AG04450 (cell line): Measurements from ENCODE around the gene SPATA1. TPM values are rescaled to one million over a fixed set of nuclear protein-coding genes. Genes with fewer than 3 reads are reported as not detected.
A peak's percentile ranks its signal among the peaks of the same experiment; 100 is the strongest.
"Not testable (repeated sequence)": the region's sequence is repeated elsewhere in the genome, so short reads cannot be mapped to it uniquely, and the experiment has no call there.

Experiments used
- CTCF ChIA-PET: fragments of 300-600, 350-600 bp; formaldehyde crosslinking; extraction: SDS; loops from one replicate; lab custom pipeline; 2022; ENCODE audit warnings: antibody characterized with exemption, inconsistent platforms; lab: Charles Lee
- POLR2A ChIA-PET: fragments of 350-600 bp; formaldehyde crosslinking; extraction: SDS; loops from one replicate; lab custom pipeline; 2021; ENCODE audit warnings: antibody characterized with exemption, inconsistent platforms; lab: Yijun Ruan, JAX
- DNase-seq: peaks from one replicate; pipeline ENCODE4 v3.0.0-alpha.2; 2011; ENCODE audit warnings: low read depth, low spot score
- H3K27ac ChIP-seq: one replicate; pipeline ENCODE4 v1.5.1; 2012; ENCODE audit warnings: low read depth, low read length, control low read depth
- H3K27me3 ChIP-seq: one replicate; pipeline ENCODE4 v1.6.0; 2012; ENCODE audit warnings: low read length; ENCODE audit not compliant: control insufficient read depth, insufficient read depth
- H3K4me3 ChIP-seq: 2 replicates; pipeline ENCODE4 v1.5.1; 2011; ENCODE audit warnings: mild to moderate bottlenecking, low read depth, low read length, control low read depth
- H3K9me3 ChIP-seq: 2 replicates; pipeline ENCODE4 v1.5.1; 2012; ENCODE audit warnings: low read length; ENCODE audit not compliant: control insufficient read depth, insufficient read depth
- polyA plus RNA-seq: library from polyadenylated mRNA; depleted of rRNA; stranded (reverse); fragments of >200 nt; gene quantifications from 2 replicates; pipeline ENCODE4 v1.2.3, GENCODE V29; 2011
- TF ChIP-seq, protein P1 (sequence below): IDR thresholded peaks from 2 replicates; pipeline ENCODE4 v1.5.1; 2011; ENCODE audit warnings: low read depth, low read length, control low read depth, inconsistent platforms

The SPATA1 gene
- polyA plus RNA-seq, 1 experiment, result 0.81 TPM

DNA sequence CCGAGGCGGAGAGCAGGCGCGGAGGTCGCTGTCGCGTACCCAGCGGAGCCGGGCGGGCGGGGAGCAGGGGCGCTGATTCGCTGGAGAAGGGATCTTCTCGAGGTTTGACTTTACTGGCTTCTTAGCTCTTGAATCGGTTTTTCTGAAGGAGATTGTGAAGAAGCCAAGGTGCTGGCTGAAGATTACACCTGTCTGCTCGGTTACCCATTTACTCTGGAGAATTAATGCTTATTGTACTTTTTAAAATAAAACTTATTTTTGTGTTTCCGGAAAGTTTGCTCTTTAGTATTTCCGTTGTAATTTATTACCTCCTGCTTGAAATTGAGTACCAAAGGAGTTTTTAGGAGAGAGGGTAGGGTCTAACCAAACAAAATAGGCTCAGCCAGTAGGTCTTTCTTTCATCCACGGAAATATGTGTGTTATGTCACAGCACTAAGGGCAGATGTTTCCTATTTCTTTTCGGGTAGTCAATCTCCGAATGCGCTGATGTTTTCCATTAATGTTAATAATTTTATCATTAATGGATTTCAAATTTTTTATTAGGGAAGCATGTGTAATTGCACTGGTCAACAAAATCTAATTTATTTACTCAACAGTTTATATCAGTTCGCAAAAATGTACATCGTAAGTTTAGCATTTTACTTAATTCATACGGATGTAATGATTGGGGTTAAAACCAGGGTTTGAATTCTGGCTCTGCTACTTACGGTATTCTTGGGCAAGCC, 705 bp downstream of the SPATA1 start:
- DNase-seq, result no peak
- Histone ChIP-seq H3K9me3 (peaks cover 4% of the 10 kb centered on the region), H3K4me3 (peak overlapping the region; percentile 76), H3K27me3 (no peaks in the 10 kb centered on the region), H3K27ac (peak overlapping the region; percentile 97)
- ChIA-PET POLR2A (interaction anchor here (0.6 to 2.6 kb wide), 9 partner anchors 15 to 429 kb away, joined by 3 to 35 read pairs (median 4); partner anchors contain the start of gene CTBS), CTCF (interaction anchor here (0.8 to 3.2 kb wide), 7 partner anchors 64 to 366 kb away, joined by 3 to 16 read pairs (median 4); no protein-coding TSS in a partner anchor)
- TF ChIP-seq, protein P1, sequence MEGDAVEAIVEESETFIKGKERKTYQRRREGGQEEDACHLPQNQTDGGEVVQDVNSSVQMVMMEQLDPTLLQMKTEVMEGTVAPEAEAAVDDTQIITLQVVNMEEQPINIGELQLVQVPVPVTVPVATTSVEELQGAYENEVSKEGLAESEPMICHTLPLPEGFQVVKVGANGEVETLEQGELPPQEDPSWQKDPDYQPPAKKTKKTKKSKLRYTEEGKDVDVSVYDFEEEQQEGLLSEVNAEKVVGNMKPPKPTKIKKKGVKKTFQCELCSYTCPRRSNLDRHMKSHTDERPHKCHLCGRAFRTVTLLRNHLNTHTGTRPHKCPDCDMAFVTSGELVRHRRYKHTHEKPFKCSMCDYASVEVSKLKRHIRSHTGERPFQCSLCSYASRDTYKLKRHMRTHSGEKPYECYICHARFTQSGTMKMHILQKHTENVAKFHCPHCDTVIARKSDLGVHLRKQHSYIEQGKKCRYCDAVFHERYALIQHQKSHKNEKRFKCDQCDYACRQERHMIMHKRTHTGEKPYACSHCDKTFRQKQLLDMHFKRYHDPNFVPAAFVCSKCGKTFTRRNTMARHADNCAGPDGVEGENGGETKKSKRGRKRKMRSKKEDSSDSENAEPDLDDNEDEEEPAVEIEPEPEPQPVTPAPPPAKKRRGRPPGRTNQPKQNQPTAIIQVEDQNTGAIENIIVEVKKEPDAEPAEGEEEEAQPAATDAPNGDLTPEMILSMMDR, result no peak

DNA sequence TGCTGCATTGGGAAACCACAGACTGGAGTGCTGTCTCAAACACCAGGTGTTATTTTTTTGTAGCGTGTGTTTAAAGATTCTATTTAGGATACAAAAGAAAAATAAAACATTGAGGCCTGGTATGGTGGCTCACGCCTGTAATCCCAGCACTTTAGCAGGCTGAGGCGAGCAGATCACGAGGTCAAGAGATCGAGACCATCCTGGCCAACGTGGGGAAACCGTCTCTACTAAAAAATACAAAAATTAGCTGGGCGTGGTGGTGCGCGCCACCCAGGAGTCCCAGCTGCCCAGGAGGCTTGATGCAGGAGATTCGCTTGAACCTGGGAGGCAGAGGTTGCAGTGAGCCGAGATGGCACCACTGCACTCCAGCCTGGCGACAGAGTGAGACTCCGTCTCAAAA, 1.7 kb downstream of the SPATA1 start:
- H3K27me3 ChIP-seq, POLR2A ChIA-PET, H3K27ac ChIP-seq, DNase-seq, H3K4me3 ChIP-seq, H3K9me3 ChIP-seq: not testable (repeated sequence)
- CTCF ChIA-PET, result interaction anchor here (2.2 kb wide), 1 partner anchor 264 kb away, joined by 8 read pairs; no protein-coding TSS in a partner anchor

DNA sequence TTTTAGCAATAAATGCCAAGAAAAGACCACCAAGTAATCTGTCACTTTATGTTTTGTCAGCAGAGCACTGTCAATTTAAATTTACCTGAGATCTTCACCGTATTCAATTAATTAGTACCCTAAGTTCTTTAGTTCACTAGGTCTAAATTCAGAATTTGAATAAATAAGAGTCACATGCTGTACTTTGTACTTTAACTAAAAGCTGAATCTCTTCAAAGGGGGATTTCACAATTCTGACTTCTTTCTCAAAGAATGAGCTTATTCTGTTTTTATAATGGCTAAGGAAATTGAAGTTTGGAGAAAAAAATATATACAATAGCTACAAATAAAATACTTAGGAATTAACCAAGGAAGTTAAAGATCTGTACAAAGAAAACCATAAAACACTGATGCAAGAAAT, 2.3 kb downstream of the SPATA1 start:
- TF ChIP-seq, protein P1, result no peak
- Histone ChIP-seq H3K27ac (no peak overlapping the region), H3K27me3 (no peaks in the 10 kb centered on the region), H3K9me3 (peaks cover 4% of the 10 kb centered on the region), H3K4me3 (no peak overlapping the region)
- DNase-seq, result no peak
- ChIA-PET POLR2A (no interaction called here), CTCF (interaction anchor here (0.6 to 2.2 kb wide), 2 partner anchors 264 to 751 kb away, joined by 3 to 8 read pairs; no protein-coding TSS in a partner anchor)

DNA sequence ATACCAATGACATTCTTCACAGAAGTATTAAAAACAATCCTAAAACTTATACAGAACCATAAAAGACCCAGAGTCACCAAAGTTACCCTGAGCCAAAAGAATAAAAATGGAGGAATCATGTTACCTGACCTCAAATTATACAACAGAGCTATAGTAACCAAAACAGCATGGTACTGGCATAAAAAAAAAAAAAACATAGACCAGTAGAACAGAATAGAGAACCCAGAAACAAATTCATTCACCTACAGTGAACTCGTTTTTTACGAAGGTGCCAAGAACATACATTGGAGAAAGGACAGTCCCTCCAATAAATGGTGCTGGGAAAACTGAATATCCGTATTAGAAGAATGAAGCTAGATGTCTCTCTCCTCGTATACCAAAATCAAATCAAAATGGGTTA, 2.8 kb downstream of the SPATA1 start:
- TF ChIP-seq, protein P1, result no peak
- peaks cover 4% of the 10 kb centered on the region for H3K9me3 ChIP-seq

DNA sequence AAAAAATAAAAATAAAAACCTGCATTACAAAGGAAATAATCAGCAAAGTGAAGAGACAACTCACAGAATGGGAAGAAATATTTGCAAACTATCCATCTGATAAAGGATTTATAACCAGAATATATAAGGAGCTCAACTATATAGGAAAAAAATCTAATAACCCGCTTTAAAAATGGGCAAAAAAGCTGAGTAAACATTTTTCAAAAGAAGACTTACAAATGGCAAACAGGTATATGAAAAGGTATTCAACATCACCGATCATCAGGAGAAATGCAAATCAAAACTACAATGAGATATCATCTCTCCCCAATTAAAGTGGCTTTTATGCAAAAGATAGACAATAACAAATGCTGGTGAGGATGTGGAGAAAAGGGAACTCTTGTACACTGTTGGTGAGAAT, 4.0 kb downstream of the SPATA1 start:
- Histone ChIP-seq H3K4me3 (no peak overlapping the region), H3K9me3 (peaks cover 4% of the 10 kb centered on the region), H3K27ac (no peak overlapping the region), H3K27me3 (no peaks in the 10 kb centered on the region)
- POLR2A ChIA-PET, result no interaction called here
- CTCF ChIA-PET, result no interaction called here
- DNase-seq, result no peak
- TF ChIP-seq, protein P1, result no peak

More for the DNA sequence above, 2.8 kb downstream of the SPATA1 start:
- H3K27me3 ChIP-seq, result no peaks in the 10 kb centered on the region
- ChIA-PET CTCF (interaction anchor here (0.6 to 2.2 kb wide), 2 partner anchors 263 to 751 kb away, joined by 3 to 8 read pairs; no protein-coding TSS in a partner anchor), POLR2A (no interaction called here)
- DNase-seq, result no peak
- H3K4me3 ChIP-seq, result no peak overlapping the region
- H3K27ac ChIP-seq, result no peak overlapping the region
